ENCODE data around the gene MYO18A.
"Not testable (repeated sequence)": the region's sequence is repeated elsewhere in the genome, so short reads cannot be mapped to it uniquely, and the experiment has no call there.

Gene MYO18A

DNA sequence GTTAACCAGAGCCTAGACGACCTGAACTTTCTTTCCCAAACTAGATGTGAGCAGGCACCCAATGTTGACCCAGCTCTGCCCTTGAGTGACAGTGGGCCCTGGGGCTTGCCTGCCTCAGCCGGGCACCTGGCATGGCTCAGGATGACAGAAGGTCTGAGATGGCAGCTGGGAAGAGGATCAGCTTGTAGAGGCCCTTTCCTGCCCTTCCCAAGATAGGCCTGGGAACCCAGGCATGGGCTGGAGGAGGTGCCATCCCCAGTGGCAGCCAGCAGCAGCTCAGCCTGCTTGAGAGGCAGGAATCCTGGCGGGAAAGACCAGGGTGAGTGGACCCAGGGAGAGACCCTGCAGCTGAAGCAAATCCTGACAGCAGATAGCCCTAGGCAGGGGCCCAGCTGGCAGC, 78.2 kb downstream of the MYO18A start:
- DNase-seq = no peak

DNA sequence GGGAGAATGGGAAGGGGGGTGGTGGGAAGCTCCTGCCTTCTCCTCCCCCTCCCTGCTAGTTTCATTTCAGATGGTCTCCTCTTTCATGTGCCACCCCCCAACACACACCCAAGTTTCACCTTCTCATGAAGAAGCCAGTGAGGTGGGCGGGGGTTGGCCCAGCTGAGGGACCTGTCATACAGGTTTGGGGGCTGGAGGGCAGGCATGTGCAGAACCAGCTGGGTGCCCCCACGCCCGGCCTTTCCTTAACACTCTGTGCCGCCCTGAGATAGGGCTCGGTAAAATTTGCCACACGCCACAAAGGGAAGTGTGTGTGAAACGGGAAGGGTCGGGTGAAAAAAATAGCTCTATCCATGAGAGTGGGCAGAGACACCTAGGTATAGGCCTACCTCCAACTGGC, 79.9 kb downstream of the MYO18A start:
- DNase-seq = no peak

DNA sequence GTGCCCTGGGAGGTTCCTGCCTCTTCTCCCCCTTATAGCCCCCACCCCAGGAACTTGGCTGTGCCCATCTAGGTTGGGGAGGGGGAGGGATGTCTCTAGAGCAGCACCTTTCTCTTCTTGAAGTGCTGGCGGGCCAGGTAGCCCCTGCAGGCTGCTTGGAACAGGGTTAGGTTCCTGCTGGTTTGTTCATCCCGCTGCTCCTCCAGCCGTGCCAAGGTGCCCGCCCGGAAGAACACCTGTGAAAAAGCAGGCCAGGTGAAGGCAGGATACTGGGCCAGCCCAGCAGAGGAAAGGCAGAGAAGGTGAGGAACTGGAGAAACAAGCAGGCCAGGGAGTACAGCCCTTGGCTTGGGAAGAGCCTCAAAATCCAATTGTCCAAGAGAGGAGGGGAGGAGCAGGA, 80.7 kb downstream of the MYO18A start:
- no peak for DNase-seq

DNA sequence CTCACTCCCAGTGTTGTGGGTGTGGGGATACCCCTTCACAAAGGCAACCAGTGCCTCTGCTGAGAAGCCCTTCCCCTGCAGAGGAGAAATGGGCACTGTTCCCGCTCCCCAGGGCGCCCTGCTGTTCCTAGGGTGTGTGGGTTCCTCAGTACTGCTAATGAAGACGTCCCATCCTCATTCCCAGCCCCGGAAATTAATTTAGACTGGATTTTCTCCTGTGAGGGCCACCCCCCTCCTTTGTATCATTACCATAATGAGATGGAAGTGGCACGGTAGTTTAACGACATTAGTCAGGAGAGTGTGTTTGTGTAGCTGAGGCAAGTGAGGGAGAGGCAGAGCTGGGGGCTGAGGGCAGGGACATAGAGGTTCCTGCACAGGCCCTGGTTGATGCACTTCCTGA, 84.1 kb downstream of the MYO18A start:
- DNase-seq = no peak

DNA sequence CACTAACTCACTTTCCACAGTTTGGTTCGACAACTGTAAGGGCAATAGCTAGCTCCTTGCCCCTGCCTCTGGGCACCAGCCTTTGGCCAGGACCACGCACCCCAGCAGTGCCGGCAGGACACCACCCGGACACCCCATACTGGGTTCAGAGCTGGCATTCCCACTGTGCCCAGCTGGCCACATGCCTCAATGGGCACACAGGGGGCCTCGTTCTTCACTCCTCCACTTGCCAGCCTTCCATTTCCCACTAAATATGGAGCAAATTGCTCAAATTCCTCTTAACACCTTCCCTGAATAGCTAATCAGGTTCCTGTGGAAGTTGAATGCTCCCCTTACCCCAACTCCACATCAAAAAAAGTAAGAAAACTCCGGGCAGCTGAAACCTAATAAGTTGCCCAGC, 84.8 kb downstream of the MYO18A start:
- DNase-seq = no peak

DNA sequence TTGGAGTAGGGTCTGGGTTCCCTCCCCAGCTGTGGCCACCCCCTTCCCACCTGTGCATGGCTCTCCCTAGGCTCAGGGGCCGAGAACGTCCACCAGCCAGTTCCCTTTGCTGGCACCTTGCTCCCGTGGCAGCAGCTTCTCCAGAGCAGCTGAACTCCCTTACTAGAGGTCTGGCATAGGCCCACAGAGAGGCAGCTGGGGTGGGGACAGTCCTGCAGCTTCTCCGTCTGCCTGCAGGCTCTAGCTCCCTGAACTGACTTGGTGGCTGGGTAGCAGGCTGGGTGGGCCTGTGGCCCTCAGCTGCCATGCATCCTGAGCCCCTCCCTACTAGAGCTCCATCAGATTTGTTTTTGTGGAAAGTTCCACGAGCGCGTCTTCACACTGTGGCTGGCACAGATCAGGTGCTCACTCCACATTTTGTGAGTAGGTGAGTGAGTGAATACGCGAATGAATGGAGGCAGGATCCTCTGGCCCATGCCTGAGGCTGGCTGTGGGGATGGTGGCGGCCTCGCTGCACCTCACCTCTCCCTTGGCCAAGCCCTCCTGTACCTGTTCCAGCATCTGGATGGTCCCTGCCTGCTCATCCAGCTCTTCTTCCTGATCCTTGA, 86.0 kb downstream of the MYO18A start:
- DNase-seq = no peak

DNA sequence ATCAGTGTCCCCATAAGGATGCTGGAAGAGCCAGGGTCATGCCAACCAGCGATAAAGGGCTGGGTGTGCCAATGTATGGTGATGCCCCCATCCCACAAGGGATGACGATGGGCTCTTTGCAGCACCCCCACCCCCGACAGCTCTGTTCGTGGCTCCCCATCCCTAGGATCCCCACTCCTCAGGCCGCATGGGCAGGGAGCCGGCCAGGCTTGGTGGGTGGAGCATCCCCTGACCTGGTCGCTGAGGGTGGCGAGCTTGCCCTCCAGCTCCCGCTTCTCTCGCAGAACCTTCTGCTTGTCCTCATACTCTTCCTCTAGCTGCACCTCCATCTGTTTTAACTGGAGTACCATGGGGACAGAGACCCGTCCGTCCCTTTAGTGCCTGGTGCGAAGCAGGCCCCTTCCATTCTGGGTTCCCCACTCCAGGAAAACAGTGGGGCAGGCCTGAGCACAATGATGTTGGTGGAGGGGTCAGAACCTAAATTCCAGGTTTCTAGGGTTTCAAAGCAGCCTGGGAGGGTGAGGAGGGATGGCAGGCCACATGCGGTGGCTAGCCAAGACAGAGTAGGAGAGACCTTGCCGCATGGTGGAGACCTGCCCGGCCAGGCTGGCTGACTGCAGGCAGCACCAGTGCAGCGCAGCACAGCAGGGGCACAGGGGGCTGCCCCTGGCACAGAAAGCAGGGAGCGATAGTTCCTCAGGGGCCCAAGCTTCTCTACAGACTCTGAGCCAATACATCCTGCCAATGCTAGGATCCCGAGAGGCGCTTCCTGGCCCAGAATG, 86.9 kb downstream of the MYO18A start:
- DNase-seq = no peak

DNA sequence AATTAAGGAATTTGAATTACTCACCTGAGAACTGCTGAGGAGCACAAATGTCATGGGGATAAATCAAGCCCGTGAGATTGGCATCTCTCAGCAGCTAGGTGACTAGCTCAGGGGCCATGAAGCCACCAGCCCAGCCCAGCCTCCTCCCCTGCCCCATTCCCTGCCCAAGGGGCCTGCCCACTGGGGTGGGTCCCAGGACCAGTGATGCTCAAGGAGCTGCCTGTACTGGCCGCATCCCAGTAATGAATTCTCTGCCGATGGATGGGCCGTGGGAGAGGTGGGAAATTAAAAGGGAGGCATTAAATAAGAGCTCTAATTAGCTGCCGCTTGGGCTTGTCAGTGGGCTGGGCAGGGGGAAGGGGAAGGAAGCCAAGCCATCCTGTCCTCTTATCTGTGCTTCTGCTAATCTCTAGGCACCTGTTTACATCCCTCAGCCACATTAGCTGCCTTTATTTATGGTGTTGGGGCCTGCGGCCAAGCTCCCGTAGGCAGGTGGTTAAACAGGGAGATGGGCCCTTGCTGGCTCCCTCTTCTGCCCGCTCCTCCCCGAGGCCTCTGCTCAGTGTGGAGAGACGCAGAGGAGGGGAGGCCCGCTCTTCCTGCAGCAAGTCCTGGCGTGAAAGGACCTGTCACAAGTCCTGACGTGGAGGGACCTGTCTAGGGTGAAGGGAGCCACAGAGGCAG, 88.5 kb downstream of the MYO18A start:
- DNase-seq = no peak

DNA sequence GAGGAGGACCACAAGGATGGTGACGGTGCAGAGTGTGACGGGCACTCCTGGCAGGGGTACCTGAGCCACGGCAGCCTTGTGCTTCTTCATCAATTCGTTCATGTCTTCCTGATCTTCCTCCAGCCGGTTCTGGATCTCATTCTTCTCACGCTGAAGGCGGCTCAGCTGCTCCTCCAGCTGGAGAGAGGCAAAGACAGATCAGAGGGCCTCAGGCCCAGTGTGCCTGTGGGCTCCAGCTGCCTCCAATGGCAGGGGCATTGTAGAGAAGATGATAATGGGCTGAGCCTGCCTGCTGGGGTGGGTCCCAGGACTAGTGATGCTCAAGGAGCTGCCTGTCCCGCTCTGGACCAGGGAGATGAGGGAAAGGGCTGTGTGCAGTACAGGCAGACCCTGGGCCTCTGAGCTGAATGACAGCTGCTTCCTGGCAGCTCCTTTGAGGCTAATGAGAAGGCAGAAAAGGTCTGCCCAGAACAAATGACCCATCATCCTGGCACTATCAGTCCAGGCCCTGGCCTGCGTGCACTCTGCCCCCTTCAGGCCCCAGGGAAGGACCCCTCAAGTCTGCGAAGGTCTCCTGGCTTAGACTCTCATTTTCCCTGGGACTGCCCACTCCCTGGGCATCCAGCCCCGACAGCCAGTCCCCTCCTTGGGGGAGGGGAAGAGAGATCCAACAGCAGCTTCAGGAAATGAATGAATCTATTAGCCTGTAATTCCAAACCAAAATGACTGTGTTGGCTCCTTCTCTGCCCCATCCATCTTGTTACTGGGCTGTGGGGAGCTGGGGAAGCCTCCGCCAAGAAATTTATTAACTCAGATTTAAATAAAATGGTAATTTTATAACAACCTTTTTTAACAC, 89.2 kb downstream of the MYO18A start:
- no peak for DNase-seq

DNA sequence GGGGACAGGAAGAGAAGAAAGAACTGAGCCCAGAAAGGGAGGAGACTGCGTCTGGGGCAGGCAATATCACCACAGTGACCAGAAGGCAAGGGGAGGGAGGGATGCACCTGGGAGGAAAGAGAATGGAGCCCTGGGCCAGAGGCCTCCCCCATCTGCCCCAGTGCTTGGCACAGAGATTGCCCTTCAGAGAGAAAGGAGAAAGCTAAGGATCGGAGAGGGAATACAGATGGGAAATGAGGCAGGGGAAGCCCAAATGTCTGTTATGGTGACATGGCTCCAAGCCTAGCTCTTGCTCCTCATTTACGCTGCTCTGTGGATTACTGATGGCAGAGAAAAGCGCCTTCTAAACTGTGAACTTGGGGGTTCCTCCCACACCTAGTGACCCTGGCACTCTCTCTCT, 90.1 kb downstream of the MYO18A start:
- DNase-seq = no peak

DNA sequence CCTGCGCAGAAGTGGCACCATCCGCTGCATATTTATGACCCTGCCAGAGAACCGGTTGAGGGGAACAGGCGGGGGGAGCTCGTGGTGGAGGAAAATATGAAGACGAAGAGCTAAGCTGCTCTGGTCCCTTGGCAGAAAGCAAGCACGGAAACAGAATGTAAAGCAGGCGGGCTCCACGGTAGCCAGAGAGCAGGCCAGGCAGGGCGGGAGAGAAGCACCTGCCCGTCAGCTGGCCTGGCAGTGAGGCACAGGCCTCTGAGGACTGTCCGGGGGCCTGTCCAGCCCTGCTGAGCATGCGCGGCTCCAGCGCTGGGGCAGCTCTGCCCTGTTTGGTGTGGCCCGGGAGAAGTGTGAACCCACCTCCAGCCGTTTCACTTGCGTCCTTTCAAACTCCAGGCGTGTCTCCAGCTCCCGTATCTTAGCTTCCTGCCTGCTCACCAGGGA, 90.6 kb downstream of the MYO18A start:
- DNase-seq = no peak

DNA sequence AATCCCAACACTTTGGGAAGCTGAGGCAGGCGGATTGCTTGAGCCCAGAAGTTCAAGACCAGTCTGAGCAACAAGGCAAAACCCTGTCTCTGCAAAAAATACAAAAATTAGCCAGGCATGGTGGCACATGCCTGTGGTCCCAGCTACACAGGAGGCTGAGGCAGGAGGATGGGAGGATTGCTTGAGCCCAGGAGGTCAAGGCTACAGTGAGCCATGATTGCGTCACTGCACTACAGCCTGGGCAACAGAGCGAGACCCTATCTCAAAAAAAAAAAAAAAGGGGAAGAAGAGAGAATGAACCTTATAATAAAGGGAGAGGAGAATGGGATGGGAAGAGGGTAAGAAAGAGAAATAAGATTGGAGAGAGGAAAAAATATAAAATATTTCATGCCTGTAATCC, 91.4 kb downstream of the MYO18A start:
- not testable (repeated sequence) for DNase-seq

DNA sequence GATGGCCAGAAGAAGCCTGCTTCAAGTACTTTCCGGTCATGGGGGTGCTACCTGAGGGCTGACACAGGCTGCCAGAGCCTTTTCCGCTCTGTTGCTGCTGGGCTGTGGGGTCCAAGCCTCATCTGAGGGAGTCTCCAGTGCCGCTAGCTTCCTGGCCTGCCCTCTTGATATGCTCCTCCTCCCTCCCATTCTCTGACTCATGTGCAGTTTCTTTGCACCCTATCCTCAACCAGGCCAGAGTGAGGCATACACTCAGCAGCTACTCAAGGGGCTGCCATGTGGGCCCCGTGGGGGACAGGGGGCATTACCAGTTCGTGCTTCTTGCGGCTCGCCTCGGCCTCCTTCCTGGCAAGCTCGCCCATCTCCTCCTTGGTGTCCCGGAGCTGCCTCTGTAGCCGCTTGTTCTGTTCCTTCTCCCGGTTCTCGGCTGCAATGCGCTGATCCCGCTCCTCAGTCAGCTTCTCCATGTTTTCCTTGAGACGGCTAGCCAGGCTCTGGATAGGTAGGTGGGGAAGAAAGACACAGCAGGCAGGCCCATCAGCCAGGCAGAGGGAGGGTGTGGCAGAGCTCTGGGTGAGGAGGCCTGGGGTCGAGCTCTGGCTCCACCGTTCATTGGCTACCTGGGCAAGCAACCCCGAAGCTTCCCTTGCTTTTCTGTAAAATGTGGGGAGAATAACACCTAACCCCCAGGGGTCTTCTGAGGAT, 93.4 kb downstream of the MYO18A start:
- no peak for DNase-seq

DNA sequence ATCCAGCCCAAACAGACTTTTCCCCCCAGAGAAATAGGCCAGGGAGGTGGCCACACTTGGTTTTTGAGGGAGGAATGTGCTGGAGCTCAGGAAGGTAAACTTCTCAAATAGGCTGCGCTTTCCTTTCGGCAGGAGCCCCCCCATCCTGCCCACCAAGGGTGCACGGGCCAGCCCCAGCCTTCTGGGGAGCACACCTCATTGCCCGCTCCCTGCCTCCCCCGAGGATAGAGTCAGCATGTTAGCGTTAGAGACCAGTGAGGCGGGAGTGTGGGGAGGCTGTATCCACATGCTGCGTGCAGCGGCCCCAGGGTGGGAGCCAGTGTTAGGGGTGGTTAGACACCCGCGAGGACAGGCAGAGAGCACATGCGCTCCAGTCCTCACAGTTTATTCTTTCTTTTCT, 95.0 kb downstream of the MYO18A start:
- DNase-seq = no peak

DNA sequence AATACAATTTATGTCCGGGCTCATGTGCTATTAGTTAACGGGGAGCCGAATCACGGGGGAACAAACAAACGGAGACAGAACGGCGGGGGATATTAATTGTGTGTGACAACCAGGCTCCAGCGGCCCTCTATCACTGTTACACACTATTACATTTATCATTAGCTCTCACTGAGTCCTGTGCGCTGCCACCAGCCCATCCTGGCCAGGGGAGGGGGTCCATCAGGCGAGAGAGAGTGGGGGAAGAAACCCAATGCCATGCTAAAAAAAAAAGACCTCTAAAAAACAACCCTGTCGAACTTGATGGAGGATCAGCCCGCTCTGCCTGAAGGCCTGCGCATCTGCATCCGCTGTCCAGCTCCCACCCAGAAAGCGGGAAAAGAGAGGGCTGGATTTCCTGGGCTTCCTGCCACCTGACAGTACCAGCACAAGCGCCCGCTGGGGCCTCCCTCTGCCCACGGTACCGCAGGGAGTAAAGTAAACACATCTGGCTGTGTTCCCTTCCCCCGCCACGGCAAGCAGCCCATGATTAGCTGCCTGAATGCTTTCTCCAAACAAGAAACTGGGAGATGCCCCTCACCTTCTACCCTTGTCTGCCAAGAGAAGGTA, 95.6 kb downstream of the MYO18A start:
- no peak for DNase-seq

DNA sequence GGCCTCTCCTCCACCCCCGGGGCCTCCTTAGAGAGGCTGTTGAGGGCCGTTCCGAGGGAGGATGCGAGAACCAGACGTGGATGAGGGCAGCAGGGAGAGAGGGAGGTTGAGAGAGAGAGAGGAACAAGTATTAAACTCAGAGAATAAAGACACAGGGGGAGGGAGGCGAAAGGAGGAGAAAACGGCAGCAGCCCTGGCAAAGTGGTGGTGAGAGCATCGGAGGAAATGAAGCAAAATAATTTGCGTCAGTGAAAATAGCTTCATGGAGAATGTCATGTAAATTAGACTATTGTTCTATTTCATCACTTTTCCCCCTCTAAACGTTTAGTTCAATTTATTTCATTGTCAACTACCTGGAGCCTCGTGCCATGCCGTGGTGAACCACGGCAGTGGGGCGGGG, 99.2 kb downstream of the MYO18A start:
- DNase-seq = no peak

DNA sequence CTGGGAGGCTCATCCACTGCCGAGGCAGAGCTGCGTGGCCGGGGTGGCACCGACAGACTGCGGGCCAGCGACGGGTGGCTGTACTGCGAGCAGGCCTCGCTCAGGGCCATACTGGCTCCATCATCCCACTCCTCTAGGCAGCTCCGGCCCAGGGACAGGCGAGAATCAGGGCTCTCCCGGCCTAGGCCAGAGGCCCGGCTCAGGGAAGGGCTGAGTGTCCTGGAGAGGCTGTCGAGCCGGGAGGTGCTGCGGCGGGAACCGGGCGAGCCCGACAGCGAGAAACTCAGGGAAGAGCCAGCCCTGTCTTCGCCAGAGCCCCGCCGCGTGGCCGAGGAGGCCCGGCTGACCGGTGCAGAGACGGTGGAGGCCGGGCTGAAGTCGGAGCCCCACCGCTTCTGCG, 99.9 kb downstream of the MYO18A start:
- no peak for DNase-seq

DNA sequence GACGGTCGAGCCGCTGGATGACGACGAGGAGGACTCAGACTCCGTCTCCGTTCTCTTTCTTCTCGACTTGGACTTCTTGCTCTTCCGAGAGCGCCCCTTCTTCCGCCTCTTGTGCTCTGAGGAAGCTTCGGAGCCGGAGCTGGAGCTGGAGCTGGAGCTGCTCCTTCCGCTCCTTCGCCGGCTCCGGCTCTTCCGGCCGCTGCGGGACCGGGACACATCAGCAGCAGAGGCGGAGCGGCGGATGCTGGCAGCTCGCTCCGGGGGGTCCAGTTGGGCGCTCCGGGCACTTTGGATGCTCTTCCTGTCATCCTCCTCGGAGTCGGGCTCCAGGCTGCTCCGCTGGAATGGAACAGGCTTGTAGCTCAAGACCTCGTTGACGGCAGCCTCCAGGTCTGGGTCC, 100.3 kb downstream of the MYO18A start:
- no peak for DNase-seq

DNA sequence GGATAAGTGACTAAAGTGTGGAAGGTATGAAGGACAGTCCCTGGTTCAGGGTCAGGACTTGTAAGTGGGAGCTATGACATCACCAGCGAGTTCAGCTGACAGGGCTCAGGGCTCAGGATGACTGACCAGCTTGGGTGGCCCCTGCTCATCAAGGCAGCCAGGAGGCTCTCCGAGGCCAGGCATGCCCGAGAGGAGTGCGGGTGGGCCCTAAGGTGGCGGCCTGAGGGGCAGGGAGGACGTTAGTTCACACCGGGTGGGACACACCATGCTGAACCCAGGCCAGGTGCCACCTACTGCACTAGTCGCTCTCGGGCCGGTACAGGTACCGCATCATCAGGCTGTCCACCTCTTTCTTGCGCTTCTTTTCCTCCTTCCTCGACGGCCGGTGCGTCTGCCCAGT, 100.8 kb downstream of the MYO18A start:
- no peak for DNase-seq

DNA sequence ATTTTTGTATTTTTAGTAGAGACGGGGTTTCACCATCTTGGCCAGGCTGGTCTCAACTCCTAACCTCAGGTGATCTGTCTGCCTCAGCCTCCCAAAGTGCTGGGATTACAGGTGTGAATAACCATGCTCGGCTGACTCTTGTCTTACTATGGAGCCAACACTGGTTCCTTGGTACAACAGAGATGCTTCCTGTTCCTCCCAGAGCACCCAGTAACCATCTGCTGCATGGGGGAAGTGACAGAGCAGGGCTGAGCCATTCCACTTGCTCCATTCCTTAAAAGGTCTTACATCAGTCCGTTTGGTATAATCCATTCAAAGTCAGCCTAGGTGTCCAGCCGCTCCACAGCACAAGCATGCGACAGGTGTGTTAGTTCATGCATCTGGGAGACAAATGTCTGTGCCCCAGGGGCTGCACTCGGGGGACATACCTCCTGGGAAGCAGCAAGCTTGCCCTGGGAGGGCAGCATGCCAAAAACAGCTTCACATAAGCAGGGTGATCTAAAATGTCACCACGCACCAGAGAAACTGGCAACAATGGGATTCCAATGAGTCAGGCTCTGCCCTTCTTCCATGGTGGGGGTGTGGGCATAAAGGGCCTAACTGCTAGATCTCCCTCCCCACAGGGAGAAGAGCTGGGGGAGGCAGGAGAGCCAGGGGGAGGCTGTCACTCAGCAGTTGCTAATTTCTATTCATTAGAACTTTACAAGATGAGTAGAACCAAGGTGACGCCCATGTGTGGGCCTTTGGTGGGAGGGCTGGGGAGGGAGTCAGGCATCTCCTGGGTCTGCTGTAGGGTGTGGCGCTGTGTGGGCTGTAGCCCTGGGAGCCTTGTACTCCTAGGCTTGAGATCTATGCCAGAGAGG, 101.8 kb downstream of the MYO18A start:
- no peak for DNase-seq

DNA sequence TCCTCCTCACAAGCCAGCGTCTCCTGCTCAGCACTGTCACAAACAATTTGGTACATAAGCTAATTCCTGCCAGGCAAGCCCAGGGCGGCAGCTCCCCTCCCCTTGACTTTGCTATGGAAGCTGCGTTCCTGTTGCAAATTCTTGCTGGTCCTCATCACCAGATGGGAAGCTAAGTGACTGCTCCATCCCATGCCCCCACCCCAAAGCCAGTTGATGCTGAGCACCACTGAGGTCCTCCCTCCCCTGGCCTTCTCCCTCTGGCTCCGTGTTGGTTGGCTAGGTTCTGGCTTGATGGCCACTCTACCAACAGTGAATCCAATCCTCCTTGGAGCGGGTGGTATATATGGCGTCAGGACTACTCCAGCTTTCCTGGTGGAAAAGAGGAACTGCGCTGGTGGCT, 102.9 kb downstream of the MYO18A start:
- DNase-seq = no peak
